CD4-positive, alpha-beta T cell treated with Interleukin-4 for 4 hours (primary cell): ENCODE data around the gene ANKMY1.

Experiments used
- DNase-seq: peaks from one replicate; pipeline ENCODE4 v3.0.0-alpha.2; 2020

ANKMY1 gene

GRCh38 chr2:240431661-240432424, 125.9 kb downstream of the ANKMY1 start:
- DNase-seq: no peak

- DNase-seq: no peak
These were observed 126.5 kb downstream of the ANKMY1 start for GRCh38 chr2:240431271-240431660.

GRCh38 chr2:240430595-240430994, 127.2 kb downstream of the ANKMY1 start:
- no peak for DNase-seq

- no peak for DNase-seq
These were observed 127.8 kb downstream of the ANKMY1 start for GRCh38 chr2:240429872-240430491.
